Measurements from ENCODE around the gene ZNF777. TPM values are rescaled to one million over a fixed set of nuclear protein-coding genes. Genes with fewer than 3 reads are reported as not detected.

The ZNF777 gene
- total RNA-seq, 1 donor from 2014 or later = 17.6 TPM

DNA sequence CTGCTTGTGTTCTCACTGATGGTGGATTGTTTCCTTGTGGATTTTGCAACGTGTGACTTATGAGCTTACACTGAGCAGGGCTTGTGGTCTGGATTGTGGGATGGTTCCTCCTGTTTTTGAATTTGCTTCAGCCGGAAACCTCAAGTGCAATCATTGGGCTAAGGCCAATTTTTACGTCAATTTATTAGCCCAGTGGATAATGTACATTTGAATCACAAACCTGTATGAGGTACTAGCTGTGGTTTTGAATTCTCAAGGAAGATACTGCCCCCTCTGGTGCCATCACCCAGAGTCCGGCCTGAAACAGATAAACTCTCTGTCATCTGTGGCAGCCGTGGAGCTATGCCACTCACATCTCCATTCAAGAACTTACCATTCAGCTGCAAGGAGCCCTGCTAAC lies 7.3 kb upstream of the ZNF777 start:
- Mint-ChIP-seq H3K27me3 (peaks cover 4% of the 10 kb centered on the region), H3K4me1 (ENCODE audit: unreplicated experiment) (no peaks in the 10 kb centered on the region), H3K36me3 (peaks cover 26% of the 10 kb centered on the region), H3K27ac (no peak overlapping the region), H3K4me3 (no peak overlapping the region), H3K9me3 (peaks cover 6% of the 10 kb centered on the region)
- DNase-seq (ENCODE audit: extremely low spot score, unreplicated experiment) = no peak
- TF ChIP-seq, protein P1, sequence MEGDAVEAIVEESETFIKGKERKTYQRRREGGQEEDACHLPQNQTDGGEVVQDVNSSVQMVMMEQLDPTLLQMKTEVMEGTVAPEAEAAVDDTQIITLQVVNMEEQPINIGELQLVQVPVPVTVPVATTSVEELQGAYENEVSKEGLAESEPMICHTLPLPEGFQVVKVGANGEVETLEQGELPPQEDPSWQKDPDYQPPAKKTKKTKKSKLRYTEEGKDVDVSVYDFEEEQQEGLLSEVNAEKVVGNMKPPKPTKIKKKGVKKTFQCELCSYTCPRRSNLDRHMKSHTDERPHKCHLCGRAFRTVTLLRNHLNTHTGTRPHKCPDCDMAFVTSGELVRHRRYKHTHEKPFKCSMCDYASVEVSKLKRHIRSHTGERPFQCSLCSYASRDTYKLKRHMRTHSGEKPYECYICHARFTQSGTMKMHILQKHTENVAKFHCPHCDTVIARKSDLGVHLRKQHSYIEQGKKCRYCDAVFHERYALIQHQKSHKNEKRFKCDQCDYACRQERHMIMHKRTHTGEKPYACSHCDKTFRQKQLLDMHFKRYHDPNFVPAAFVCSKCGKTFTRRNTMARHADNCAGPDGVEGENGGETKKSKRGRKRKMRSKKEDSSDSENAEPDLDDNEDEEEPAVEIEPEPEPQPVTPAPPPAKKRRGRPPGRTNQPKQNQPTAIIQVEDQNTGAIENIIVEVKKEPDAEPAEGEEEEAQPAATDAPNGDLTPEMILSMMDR (conservative IDR thresholded peaks at IDR 0.05) = no peak

DNA sequence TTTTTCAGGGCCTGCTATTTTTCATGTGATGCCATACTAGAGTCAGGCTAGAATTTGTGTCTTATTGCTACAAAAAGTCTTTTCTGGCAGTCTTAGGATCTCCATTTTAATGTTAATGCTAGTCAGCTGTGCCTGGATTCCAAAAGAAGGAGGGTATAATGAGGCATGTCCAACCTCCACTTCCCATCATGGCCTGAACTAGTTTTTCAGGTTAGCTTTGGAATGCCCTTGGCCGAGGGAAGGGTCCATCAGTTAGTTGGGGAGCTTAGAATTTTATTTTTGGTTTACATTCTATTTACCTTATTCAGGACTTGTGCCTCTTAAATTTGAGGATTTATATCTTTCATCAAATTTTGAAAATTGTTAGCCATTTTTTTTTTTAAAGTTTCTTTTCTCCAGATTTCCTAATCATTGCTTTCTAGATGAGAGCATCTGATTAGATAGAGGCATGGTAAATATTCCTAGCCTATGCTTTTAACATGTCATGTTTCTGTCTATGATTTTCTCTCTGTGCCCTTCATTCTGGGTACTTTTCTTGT lies 6.5 kb upstream of the ZNF777 start:
- no peak for DNase-seq (ENCODE audit: extremely low spot score, unreplicated experiment)
- peak overlapping the region; percentile 53 for H3K4me3 Mint-ChIP-seq
- H3K27ac Mint-ChIP-seq = peak overlapping the region; percentile 74
- H3K36me3 Mint-ChIP-seq = peaks cover 18% of the 10 kb centered on the region
- peaks cover 5% of the 10 kb centered on the region for H3K27me3 Mint-ChIP-seq
- TF ChIP-seq, protein P1 (conservative IDR thresholded peaks at IDR 0.05) = no peak
- no peaks in the 10 kb centered on the region for H3K4me1 Mint-ChIP-seq (ENCODE audit: unreplicated experiment)
- H3K9me3 Mint-ChIP-seq = peaks cover 6% of the 10 kb centered on the region

DNA sequence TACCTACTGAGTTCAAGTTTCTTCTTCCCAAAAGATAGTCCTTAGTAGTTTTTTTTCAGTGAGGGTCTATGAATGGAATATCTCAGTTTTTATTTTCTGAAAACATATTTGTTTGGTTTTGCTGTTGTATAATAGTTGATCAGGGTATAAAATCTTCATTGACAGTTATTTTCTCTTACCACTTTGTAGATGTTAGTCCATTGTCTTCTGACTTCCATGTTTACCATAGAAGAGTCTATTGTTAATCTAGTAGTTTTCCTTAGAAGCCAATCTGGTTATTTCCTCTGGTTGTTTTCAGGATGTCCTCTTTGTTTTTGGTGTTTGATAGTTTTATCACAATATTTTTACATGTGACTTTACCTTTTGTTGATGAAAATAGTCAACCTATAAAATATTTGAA lies 5.5 kb upstream of the ZNF777 start:
- TF ChIP-seq, protein P1 (conservative IDR thresholded peaks at IDR 0.05) = no peak
- Mint-ChIP-seq H3K4me3 (no peak overlapping the region), H3K4me1 (ENCODE audit: unreplicated experiment) (peaks cover under 1% of the 10 kb centered on the region), H3K36me3 (peaks cover 10% of the 10 kb centered on the region), H3K27ac (no peak overlapping the region), H3K9me3 (peaks cover 6% of the 10 kb centered on the region), H3K27me3 (peaks cover 9% of the 10 kb centered on the region)
- DNase-seq (ENCODE audit: extremely low spot score, unreplicated experiment) = no peak

DNA sequence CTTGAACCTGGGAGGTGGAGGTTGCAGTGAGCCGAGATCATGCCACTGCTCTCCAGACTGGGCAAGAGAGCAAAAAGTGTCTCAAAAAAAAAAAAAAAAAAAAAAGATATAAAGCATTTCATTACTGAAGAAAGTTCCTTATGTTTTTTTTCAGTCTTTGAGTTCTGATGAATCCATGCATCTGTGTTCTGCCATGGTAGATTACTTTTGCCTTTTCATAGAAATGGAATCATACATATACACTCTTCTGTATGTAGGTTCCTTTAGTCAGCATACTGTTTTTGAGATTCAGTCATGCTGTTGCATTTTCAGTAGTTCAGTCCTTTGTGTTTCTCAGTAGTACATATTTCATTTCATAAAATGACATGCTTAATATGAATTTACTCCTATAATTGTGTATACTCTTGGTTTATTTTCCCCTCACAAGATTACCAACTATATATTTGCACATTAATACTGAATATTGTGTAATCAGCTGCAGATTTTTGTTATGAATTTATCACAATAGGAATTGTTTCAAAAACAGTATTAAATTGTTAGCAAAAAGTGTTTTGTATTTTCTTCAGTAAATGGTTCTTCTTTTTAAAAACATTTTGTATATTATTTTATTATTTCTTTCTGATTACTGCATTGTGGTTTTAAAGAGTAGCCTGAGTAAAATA lies 2.8 kb upstream of the ZNF777 start:
- Mint-ChIP-seq H3K27ac (no peak overlapping the region), H3K9me3 (peaks cover 6% of the 10 kb centered on the region), H3K4me1 (ENCODE audit: unreplicated experiment) (peaks cover 10% of the 10 kb centered on the region), H3K36me3 (no peaks in the 10 kb centered on the region), H3K4me3 (no peak overlapping the region), H3K27me3 (peaks cover 9% of the 10 kb centered on the region)
- DNase-seq (ENCODE audit: extremely low spot score, unreplicated experiment) = no peak
- TF ChIP-seq, protein P1 (conservative IDR thresholded peaks at IDR 0.05) = no peak

DNA sequence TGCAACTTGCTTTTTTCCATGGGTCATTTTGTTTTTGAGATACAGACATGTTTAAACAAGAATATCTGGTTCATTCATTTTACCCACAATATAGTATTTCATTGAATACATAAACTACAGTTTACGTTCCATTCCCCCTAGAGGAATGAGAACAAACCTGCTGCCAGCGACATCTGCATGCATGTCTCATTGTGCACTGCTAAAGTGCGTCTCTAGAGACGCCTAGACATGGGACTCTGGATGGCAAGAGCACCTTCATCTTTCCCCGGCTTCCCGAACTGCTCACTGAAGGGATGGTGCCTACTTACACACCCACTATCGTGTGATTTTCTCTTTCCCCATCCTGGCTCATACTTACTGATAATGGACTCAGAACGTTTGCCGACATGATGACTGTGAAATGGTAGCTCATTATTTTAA lies 1.2 kb upstream of the ZNF777 start:
- Mint-ChIP-seq H3K4me3 (peak overlapping the region; percentile 58), H3K27me3 (peaks cover 9% of the 10 kb centered on the region), H3K4me1 (ENCODE audit: unreplicated experiment) (peaks cover 17% of the 10 kb centered on the region), H3K36me3 (no peaks in the 10 kb centered on the region), H3K27ac (peak overlapping the region; percentile 17), H3K9me3 (peaks cover 6% of the 10 kb centered on the region)
- no peak for DNase-seq (ENCODE audit: extremely low spot score, unreplicated experiment)
- TF ChIP-seq, protein P1 (conservative IDR thresholded peaks at IDR 0.05) = no peak
